GM12878 (cell line): ENCODE results near the gene ANKRD34A. TPM values are rescaled to one million over a fixed set of nuclear protein-coding genes. Genes with fewer than 3 reads are reported as not detected.

Experiments used
- ATAC-seq: fragments of 200-7000 bp; cut with Tn5 transposase; 3 replicates; pipeline ENCODE4 v1.9.1; 2020; ENCODE audit warnings: mild to moderate bottlenecking, moderate library complexity
- BruUV-seq: library from RNA; stranded (reverse); fragments of 400-500 nt; replicated peaks from 2 replicates; lab custom pipeline; 2021; lab: Mats Ljungman, UMichigan
- CTCF ChIA-PET: fragments of 300-600 bp; sonication (Branson Sonifier 250); formaldehyde crosslinking; extraction: SDS; loops from one replicate; lab custom pipeline; 2021; ENCODE audit warnings: inconsistent platforms; lab: Yijun Ruan, JAX
- POLR2A ChIA-PET: fragments of 350-600 bp; formaldehyde crosslinking; extraction: SDS; loops from one replicate; lab custom pipeline; 2021; ENCODE audit warnings: inconsistent platforms; lab: Charles Lee
- RAD21 ChIA-PET: fragments of 300-600 bp; sonication (Branson Sonifier 250); formaldehyde crosslinking; loops from one replicate; lab custom pipeline; 2023; ENCODE audit warnings: antibody characterized with exemption; ENCODE audit not compliant: unreplicated experiment; lab: Charles Lee
- SMC1A ChIA-PET: fragments of 300-600 bp; sonication (Branson Sonifier 250); formaldehyde crosslinking; loops from one replicate; lab custom pipeline; 2023; ENCODE audit not compliant: unreplicated experiment, uncharacterized antibody; lab: Charles Lee
- DNase-seq: peaks from one replicate; pipeline ENCODE4 v3.0.0-alpha.2; 2011; ENCODE audit warnings: low read depth, low spot score
- FAIRE-seq: peaks from 3 replicates; lab custom pipeline; 2011; peaks lifted over from hg19 to GRCh38; lab: Jason Lieb, UNC
- H2AFZ ChIP-seq: 2 replicates; pipeline ENCODE4 v1.6.0; 2011; ENCODE audit warnings: low read depth, low read length, control low read depth; ENCODE audit not compliant: control insufficient read depth
- H3K27ac ChIP-seq: 2 replicates; pipeline ENCODE4 v1.5.1; 2011; ENCODE audit warnings: control low read depth; ENCODE audit not compliant: control insufficient read depth, insufficient read depth
- H3K27me3 ChIP-seq, 2 experiments: replicated peaks in 1 of 2; 2 replicates each; pipeline versions ENCODE4 v1.6.0 to v1.6.1; 2011; ENCODE audit warnings: low read length in 1 of 2; ENCODE audit not compliant: control insufficient read depth in 2 of 2, insufficient read depth in 2 of 2
- H3K36me3 ChIP-seq, 2 experiments: 2 replicates each; pipeline ENCODE4 v1.5.1; 2011; ENCODE audit warnings: low read length in 1 of 2; ENCODE audit not compliant: control insufficient read depth in 2 of 2, insufficient read depth in 2 of 2
- H3K4me1 ChIP-seq: 2 replicates; pipeline ENCODE4 v1.6.1; 2011; ENCODE audit warnings: mild to moderate bottlenecking, low read length, moderate library complexity, mixed read lengths; ENCODE audit not compliant: control insufficient read depth, insufficient read depth
- H3K4me2 ChIP-seq: 2 replicates; pipeline ENCODE4 v1.6.0; 2011; ENCODE audit warnings: control low read depth; ENCODE audit not compliant: control insufficient read depth, insufficient read depth
- H3K4me3 ChIP-seq: fragments of 200-600 bp; sonication (generic); 2 replicates; pipeline ENCODE4 v1.5.1; 2016
- H3K79me2 ChIP-seq: 2 replicates; pipeline ENCODE4 v1.6.0; 2011; ENCODE audit warnings: low read length; ENCODE audit not compliant: control insufficient read depth, insufficient read depth
- H3K9ac ChIP-seq: 2 replicates; pipeline ENCODE4 v1.8.0; 2011; ENCODE audit warnings: low read length, control low read depth, mixed read lengths; ENCODE audit not compliant: control insufficient read depth, insufficient read depth
- H3K9me3 ChIP-seq: replicated peaks from 3 replicates; pipeline ENCODE4 v1.5.1; 2011; ENCODE audit warnings: mild to moderate bottlenecking, low read length; ENCODE audit not compliant: control insufficient read depth, insufficient read depth
- H4K20me1 ChIP-seq: 2 replicates; pipeline ENCODE4 v1.6.0; 2011; ENCODE audit not compliant: control insufficient read depth, insufficient read depth
- ASH2L ChIP-seq: fragments of 300-600, 200-600 bp; sonication (generic); IDR thresholded peaks from 2 replicates; pipeline ENCODE4 v1.6.1; 2017; ENCODE audit warnings: low read depth, mild to moderate bottlenecking, borderline replicate concordance
- ATF2 ChIP-seq: IDR thresholded peaks from 2 replicates; pipeline ENCODE4 v1.6.1; 2012; ENCODE audit warnings: low read length, inconsistent platforms
- BACH1 ChIP-seq: fragments of 450-650 bp; IDR thresholded peaks from 2 replicates; pipeline ENCODE4 v1.6.1; 2017; ENCODE audit warnings: mild to moderate bottlenecking, borderline replicate concordance
- CREB1 ChIP-seq: IDR thresholded peaks from 2 replicates; pipeline ENCODE4 v1.6.1; 2012; ENCODE audit warnings: low read depth, mild to moderate bottlenecking, inconsistent platforms
- DPF2 ChIP-seq: fragments of 450-650 bp; IDR thresholded peaks from 2 replicates; pipeline ENCODE4 v1.6.1; 2017; ENCODE audit warnings: mild to moderate bottlenecking
- EED ChIP-seq: sonication (generic); IDR thresholded peaks from 2 replicates; pipeline ENCODE4 v1.6.1; 2016; ENCODE audit warnings: antibody characterized with exemption, low read depth
- HCFC1 ChIP-seq: fragments of 150-350 bp; IDR thresholded peaks from 2 replicates; pipeline ENCODE4 v1.6.1; 2014; ENCODE audit warnings: low read length
- IKZF1 ChIP-seq: fragments of 450-650 bp; conservative IDR thresholded peaks from 2 replicates; pipeline ENCODE4 v1.6.1; 2017; ENCODE audit warnings: antibody characterized with exemption, mild to moderate bottlenecking
- JUNB ChIP-seq: IDR thresholded peaks from 2 replicates; pipeline ENCODE4 v1.6.1; 2016; ENCODE audit warnings: antibody characterized with exemption, mild to moderate bottlenecking
- MEF2A ChIP-seq: IDR thresholded peaks from 2 replicates; pipeline ENCODE4 v1.6.1; 2011; ENCODE audit warnings: low read depth, mild to moderate bottlenecking, low read length, moderate library complexity; ENCODE audit not compliant: insufficient read depth
- MEF2B ChIP-seq: fragments of 450-650 bp; IDR thresholded peaks from 2 replicates; pipeline ENCODE4 v1.6.1; 2018; ENCODE audit warnings: mild to moderate bottlenecking, moderate library complexity; ENCODE audit not compliant: partially characterized antibody, poor library complexity, severe bottlenecking
- MLLT1 ChIP-seq: fragments of 450-650 bp; IDR thresholded peaks from 2 replicates; pipeline ENCODE4 v1.6.1; 2016; ENCODE audit warnings: mild to moderate bottlenecking
- MTA2 ChIP-seq: fragments of 450-650 bp; IDR thresholded peaks from 2 replicates; pipeline ENCODE4 v1.6.1; 2016; ENCODE audit warnings: low read depth, mild to moderate bottlenecking, moderate library complexity
- NBN ChIP-seq: fragments of 450-650 bp; IDR thresholded peaks from 2 replicates; pipeline ENCODE4 v1.6.1; 2016
- NKRF ChIP-seq: fragments of 450-650 bp; conservative IDR thresholded peaks from 2 replicates; pipeline ENCODE4 v1.6.1; 2017; ENCODE audit warnings: mild to moderate bottlenecking, moderate library complexity
- POLR2AphosphoS2 ChIP-seq: IDR thresholded peaks from 2 replicates; pipeline ENCODE4 v1.6.1; 2011; ENCODE audit warnings: low read depth, mild to moderate bottlenecking, low read length, improper control_type of control experiment, moderate library complexity
- RUNX3 ChIP-seq: IDR thresholded peaks from 2 replicates; pipeline ENCODE4 v1.6.1; 2012; ENCODE audit warnings: low read length, inconsistent platforms
- SIN3A ChIP-seq: IDR thresholded peaks from 2 replicates; pipeline ENCODE4 v1.6.1; 2012; ENCODE audit warnings: low read depth, low read length, improper control_type of control experiment
- TAF1 ChIP-seq: IDR thresholded peaks from 2 replicates; pipeline ENCODE4 v1.6.1; 2011; ENCODE audit warnings: mild to moderate bottlenecking, low read depth, low read length, borderline replicate concordance
- WGBS: methylation state at CpG from one replicate; pipeline ENCODE4 v1.1.6; 2016; ENCODE audit warnings: low lambda C conversion rate; ENCODE audit not compliant: insufficient replicate concordance, insufficient coverage; ENCODE audit errors: missing lambda C conversion rate; 5-methylcytosine and 5-hydroxymethylcytosine counted together
- in situ Hi-C: fragments of 300-500 bp; cut with MboI; formaldehyde crosslinking; loops from 9 replicates; pipeline ENCODE4 v1.14.3; 2018; ENCODE audit warnings: mixed read lengths
- intact Hi-C: fragments of 100-400 bp; cut with micrococcal nuclease; formaldehyde crosslinking; loops from one replicate; pipeline ENCODE4 v1.14.2; 2022; ENCODE audit not compliant: unreplicated experiment
- polyA plus RNA-seq, 11 experiments: library from polyadenylated mRNA; depleted of rRNA in 4 of 11; unstranded in 6 of 11; stranded (reverse) in 5 of 11; fragments of >200 nt; fragmentation: Nextera tagmentation in 4 of 11; fragmentation: Illumina TruSeq in 1 of 11; extraction: Ambion mirVana in 4 of 11; extraction: Trizol in 1 of 11; gene quantifications; 1 replicate in 1 of 11; 2 replicates in 10 of 11; pipeline versions ENCODE4 v1.2.1 to v1.2.3, GENCODE V29; 2011 to 2016; ENCODE audit warnings: inconsistent platforms in 2 of 11, missing spikeins in 2 of 11, low read depth in 1 of 11
- total RNA-seq, 4 experiments: library from RNA; depleted of rRNA in 3 of 4; stranded (reverse); fragments of >200 nt in 3 of 4; fragmentation: Illumina TruSeq in 1 of 4; extraction: Trizol in 1 of 4; gene quantifications; 2 replicates each; pipeline versions ENCODE4 v1.2.1 to v1.2.3, GENCODE V29; 2013 to 2021

ANKRD34A gene
- total and polyA plus RNA-seq, 10 of the 15 experiments (the other 5 are each of a cell fraction or from before 2014, with no cell fraction given): 0.40 to 3.5 (median 1.6) TPM

- SMC1A ChIA-PET: interaction anchor here (0.6 to 12.5 kb wide), 6 partner anchors 8 to 118 kb away, joined by 3 to 244 read pairs (median 5); partner anchors contain the start of gene POLR3GL
- Histone ChIP-seq H3K27ac (peak overlapping the region; percentile 82), H3K9me3 (no peaks in the 10 kb centered on the region), H3K27me3 (no peaks in the 10 kb centered on the region), H3K4me1 (peaks cover 8% of the 10 kb centered on the region), H3K9ac (peak overlapping the region; percentile 75), H3K79me2 (peaks cover 15% of the 10 kb centered on the region), H2AFZ (peak overlapping the region; percentile 77), H3K4me2 (peak overlapping the region; percentile 86), H4K20me1 (no peaks in the 10 kb centered on the region), H3K36me3 (peaks cover 0 to 3% of the 10 kb centered on the region in 2 experiments; a peak in 2 of 4 replicates), H3K4me3 (peak overlapping the region; percentile 81)
- CTCF ChIA-PET: interaction anchor here (0.7 to 12.2 kb wide), 8 partner anchors 10 to 152 kb away, joined by 3 to 196 read pairs (median 4); partner anchors contain the start of genes ANKRD34A, LIX1L, NUDT17 and POLR3GL
- TSS peak; percentile 99 for BruUV-seq
- RAD21 ChIA-PET: interaction anchor here (0.9 to 7.4 kb wide), 5 partner anchors 10 to 39 kb away, joined by 3 to 100 read pairs (median 6); partner anchors contain the start of gene LIX1L
- intact Hi-C loops (no loop called here), in situ Hi-C loops (no loop called here)
- WGBS: 0% methylated on average over 12 of the region's 12 CpGs
- DNase-seq (no peak), FAIRE-seq (no peak), ATAC-seq (peak; percentile 63)
- POLR2A ChIA-PET: interaction anchor here (0.5 to 4.1 kb wide), 9 partner anchors 8 to 139 kb away, joined by 3 to 82 read pairs (median 8); partner anchors contain the start of genes ANKRD34A, LIX1L, PIAS3 and POLR3GL
- TF ChIP-seq JUNB (no peak), ASH2L (no peak), IKZF1 (peak; percentile 30; the same call in 1 of the 2 replicates), MTA2 (peak; percentile 35; the same call in 1 of the 2 replicates), NBN (0 out of 2 replicates have a peak, but pooled peaks have one; percentile 5), EED (peak; percentile 69), DPF2 (0 out of 2 replicates have a peak, but pooled peaks have one; percentile 60), NKRF (peak; percentile 53; the same call in 1 of the 2 replicates), HCFC1 (0 out of 2 replicates have a peak, but pooled peaks have one; percentile 25), MEF2A (no peak), SIN3A (peak; percentile 7; the same call in 1 of the 2 replicates), ATF2 (no peak), POLR2AphosphoS2 (no peak), CREB1 (no peak; the same call in 1 of the 2 replicates), RUNX3 (peak; percentile 21; the same call in 1 of the 2 replicates), BACH1 (0 out of 2 replicates have a peak, but pooled peaks have one; percentile 20), MLLT1 (0 out of 2 replicates have a peak, but pooled peaks have one; percentile 44), TAF1 (peak; percentile 83), MEF2B (peak; percentile 74)
These were observed 32.8 kb upstream of the ANKRD34A start for GRCh38 chr1:145997016-145997717.
